WERI-Rb-1 (cell line): ENCODE data around the gene IL11RA.

Experiments
- DNase-seq: peaks from one replicate; pipeline ENCODE4 v3.0.0-alpha.2; 2020
- H3K27ac ChIP-seq: fragments of 250-450 bp; sonication (Bioruptor Pico); 2 replicates; pipeline ENCODE4 v1.5.1; 2020; ENCODE audit warnings: mild to moderate bottlenecking, moderate library complexity
- H3K27me3 ChIP-seq: fragments of 250-450 bp; sonication (Bioruptor Pico); 2 replicates; pipeline ENCODE4 v1.5.1; 2021; ENCODE audit warnings: mild to moderate bottlenecking, low read depth, moderate library complexity; ENCODE audit not compliant: insufficient read depth, severe bottlenecking
- H3K36me3 ChIP-seq: fragments of 250-450 bp; sonication (Bioruptor Pico); 2 replicates; pipeline ENCODE4 v1.5.1; 2020; ENCODE audit warnings: mild to moderate bottlenecking, moderate library complexity
- H3K4me3 ChIP-seq: 2 replicates; pipeline ENCODE4 v1.5.1; 2011; ENCODE audit warnings: low read depth, mild to moderate bottlenecking, control low read depth, low read length
- H3K9me3 ChIP-seq: fragments of 250-450 bp; sonication (Bioruptor Pico); 2 replicates; pipeline ENCODE4 v1.5.1; 2021; ENCODE audit warnings: mild to moderate bottlenecking, moderate library complexity; ENCODE audit not compliant: severe bottlenecking
- CTCF ChIP-seq: IDR thresholded peaks from 2 replicates; pipeline ENCODE4 v1.5.1; 2011; ENCODE audit warnings: low read depth, mild to moderate bottlenecking, control low read depth, inconsistent platforms, low read length

Gene IL11RA

GRCh38 chr9:34647084-34647403, 4.9 kb upstream of the IL11RA start:
- no peak for DNase-seq
- Histone ChIP-seq H3K4me3 (peak overlapping the region; percentile 68), H3K9me3 (no peaks in the 10 kb centered on the region), H3K27ac (peak overlapping the region; percentile 69), H3K27me3 (no peaks in the 10 kb centered on the region), H3K36me3 (peaks cover 15% of the 10 kb centered on the region)
- TF ChIP-seq CTCF: no peak

DNA sequence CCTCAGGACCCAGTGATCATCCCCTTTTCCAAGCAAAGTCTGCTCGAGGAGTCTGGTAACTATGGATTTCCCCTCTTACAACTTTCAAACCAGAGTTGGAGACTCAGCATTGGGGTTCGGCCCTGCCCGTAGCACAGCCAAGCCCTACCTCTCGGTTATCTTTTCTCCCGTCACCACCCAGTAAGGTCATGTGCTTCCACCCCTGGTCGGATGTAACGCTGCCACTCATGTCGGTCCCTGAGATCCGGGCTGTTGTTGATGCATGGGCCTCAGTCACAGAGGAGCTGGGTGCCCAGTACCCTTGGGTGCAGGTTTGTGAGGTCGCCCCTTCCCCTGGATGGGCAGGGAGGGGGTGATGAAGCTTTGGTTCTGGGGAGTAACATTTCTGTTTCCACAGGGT, 4.3 kb upstream of the IL11RA start:
- TF ChIP-seq CTCF: no peak
- Histone ChIP-seq H3K36me3 (peaks cover 15% of the 10 kb centered on the region), H3K9me3 (no peaks in the 10 kb centered on the region), H3K4me3 (peak overlapping the region; percentile 68), H3K27ac (no peak overlapping the region), H3K27me3 (no peaks in the 10 kb centered on the region)
- no peak for DNase-seq

DNA sequence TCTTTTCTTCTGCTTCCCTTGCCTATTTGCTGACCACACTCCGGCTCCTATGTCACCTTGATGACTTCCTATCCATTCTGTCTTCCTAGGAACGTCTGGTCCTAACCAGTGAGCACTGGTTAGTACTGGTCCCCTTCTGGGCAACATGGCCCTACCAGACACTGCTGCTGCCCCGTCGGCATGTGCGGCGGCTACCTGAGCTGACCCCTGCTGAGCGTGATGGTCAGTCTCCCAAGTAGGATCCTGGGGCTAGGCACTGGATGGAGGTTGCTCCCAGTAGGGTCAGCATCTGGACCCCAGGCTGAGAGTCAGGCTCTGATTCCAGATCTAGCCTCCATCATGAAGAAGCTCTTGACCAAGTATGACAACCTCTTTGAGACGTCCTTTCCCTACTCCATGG, 3.3 kb upstream of the IL11RA start:
- TF ChIP-seq CTCF: no peak
- Histone ChIP-seq H3K27ac (no peak overlapping the region), H3K4me3 (no peak overlapping the region), H3K36me3 (peaks cover 15% of the 10 kb centered on the region), H3K9me3 (no peaks in the 10 kb centered on the region), H3K27me3 (no peaks in the 10 kb centered on the region)
- DNase-seq: no peak

DNA sequence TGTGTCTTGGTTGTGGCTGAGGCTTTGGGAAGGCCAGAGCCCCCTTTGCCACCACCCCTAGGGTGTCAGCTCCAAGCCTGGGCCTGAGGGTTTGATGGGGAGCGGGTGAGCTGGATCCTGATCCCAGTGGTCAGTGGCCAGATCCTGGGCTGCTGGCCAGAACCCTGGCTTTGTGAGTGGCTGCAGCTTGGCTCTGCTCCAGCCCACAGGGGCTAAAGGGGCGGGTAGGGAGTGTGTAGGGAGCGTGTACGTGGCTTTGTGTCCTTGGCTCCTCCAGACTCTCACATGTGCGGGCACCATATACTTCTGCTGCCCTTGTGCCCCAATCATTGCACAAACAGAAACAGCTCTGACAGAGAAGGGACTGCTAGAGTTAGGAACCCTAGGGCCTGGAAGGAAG, 1.2 kb upstream of the IL11RA start:
- H3K4me3 ChIP-seq: no peak overlapping the region
- TF ChIP-seq CTCF: no peak

DNA sequence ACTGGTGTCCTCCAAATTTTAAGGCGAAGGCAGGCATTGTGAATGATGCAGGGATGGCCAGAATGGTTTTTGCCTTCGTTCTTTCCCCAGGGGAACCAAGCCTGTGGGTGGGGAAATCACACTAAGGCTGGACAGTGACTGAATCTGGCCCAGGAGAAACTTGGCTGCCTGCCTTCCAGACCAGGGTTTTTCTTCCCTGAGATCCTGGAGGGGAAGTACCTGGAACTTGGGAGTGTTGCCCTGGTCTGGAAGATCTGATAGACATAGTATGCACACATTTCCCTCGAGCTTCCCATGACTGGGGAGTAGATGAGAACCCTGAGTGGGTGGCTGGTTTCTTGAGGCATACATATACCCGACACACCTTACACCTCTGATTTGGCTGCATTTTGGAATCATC, 664 bp upstream of the IL11RA start:
- H3K4me3 ChIP-seq: peak overlapping the region; percentile 51
- H3K27me3 ChIP-seq: no peaks in the 10 kb centered on the region
- no peak for TF ChIP-seq CTCF
- H3K27ac ChIP-seq: peak overlapping the region; percentile 81
- DNase-seq: no peak
- no peaks in the 10 kb centered on the region for H3K9me3 ChIP-seq
- peaks cover 15% of the 10 kb centered on the region for H3K36me3 ChIP-seq

More for the DNA sequence above, 1.2 kb upstream of the IL11RA start:
- peaks cover 15% of the 10 kb centered on the region for H3K36me3 ChIP-seq
- DNase-seq: no peak
- H3K27ac ChIP-seq: no peak overlapping the region
- H3K9me3 ChIP-seq: no peaks in the 10 kb centered on the region
- no peaks in the 10 kb centered on the region for H3K27me3 ChIP-seq

GRCh38 chr9:34652602-34653000, 616 bp downstream of the IL11RA start:
- DNase-seq: no peak
- Histone ChIP-seq H3K4me3 (peak overlapping the region; percentile 51), H3K9me3 (no peaks in the 10 kb centered on the region), H3K27ac (peak overlapping the region; percentile 81), H3K36me3 (peaks cover 15% of the 10 kb centered on the region), H3K27me3 (no peaks in the 10 kb centered on the region)
- no peak for TF ChIP-seq CTCF
